Endothelial cell of umbilical vein (primary cell): ENCODE results near the gene GFPT1. TPM values are rescaled to one million over a fixed set of nuclear protein-coding genes. Genes with fewer than 3 reads are reported as not detected.

Experiments used
- BruUV-seq: library from RNA; stranded (reverse); fragments of 400-500 nt; replicated peaks from 2 replicates; lab custom pipeline; 2021; lab: Mats Ljungman, UMichigan
- CTCF ChIA-PET: fragments of 300-600, 350-600 bp; sonication (Branson Sonifier 250); formaldehyde crosslinking; loops from one replicate; lab custom pipeline; 2021; ENCODE audit warnings: antibody characterized with exemption, inconsistent platforms; lab: Charles Lee
- POLR2A ChIA-PET: fragments of 300-600, 350-600 bp; sonication (Branson Sonifier 250); formaldehyde crosslinking; loops from one replicate; lab custom pipeline; 2021; ENCODE audit warnings: antibody characterized with exemption, inconsistent platforms; lab: Charles Lee
- DNase-seq: peaks from one replicate; pipeline ENCODE4 v3.0.0-alpha.2; 2011; ENCODE audit warnings: low read depth, low spot score
- FAIRE-seq: peaks from 2 replicates; lab custom pipeline; 2011; peaks lifted over from hg19 to GRCh38; lab: Jason Lieb, UNC
- H2AFZ ChIP-seq: 2 replicates; pipeline ENCODE4 v1.6.0; 2012; ENCODE audit warnings: low read depth, low read length, control low read depth, inconsistent platforms
- H3K27ac ChIP-seq: 2 replicates; pipeline ENCODE4 v1.5.1; 2011; ENCODE audit warnings: low read depth, mild to moderate bottlenecking, control low read depth, low read length, moderate library complexity; ENCODE audit not compliant: insufficient read depth
- H3K27me3 ChIP-seq, 2 experiments: 2 replicates each; pipeline versions ENCODE4 v1.6.0 to v1.6.1; 2011; ENCODE audit warnings: low read length in 2 of 2, mixed read lengths in 1 of 2; ENCODE audit not compliant: control insufficient read depth in 2 of 2, insufficient read depth in 2 of 2
- H3K36me3 ChIP-seq, 2 experiments: 2 replicates in 1 of 2; 3 replicates in 1 of 2; pipeline ENCODE4 v1.5.1; 2011; ENCODE audit warnings: low read length in 2 of 2, mild to moderate bottlenecking in 1 of 2, moderate library complexity in 1 of 2; ENCODE audit not compliant: control insufficient read depth in 2 of 2, insufficient read depth in 2 of 2; ENCODE audit errors: extremely low read depth in 1 of 2
- H3K4me1 ChIP-seq: 3 replicates; pipeline ENCODE4 v1.5.1; 2011; ENCODE audit warnings: mild to moderate bottlenecking, low read length; ENCODE audit not compliant: control insufficient read depth, insufficient read depth; ENCODE audit errors: extremely low read depth
- H3K4me2 ChIP-seq: 2 replicates; pipeline ENCODE4 v1.6.1; 2011; ENCODE audit warnings: low read length, control low read depth, mixed read lengths; ENCODE audit not compliant: insufficient read depth
- H3K4me3 ChIP-seq, 3 experiments: fragments of 200-600 bp in 1 of 3; sonication (generic), shearing (Covaris generic) in 1 of 3; replicated peaks in 1 of 3; 2 replicates each; pipeline ENCODE4 v1.5.1; 2011 to 2016; ENCODE audit warnings: control low read depth in 3 of 3, low read length in 3 of 3, mild to moderate bottlenecking in 2 of 3, inconsistent platforms in 1 of 3, low read depth in 1 of 3, moderate library complexity in 1 of 3; ENCODE audit not compliant: insufficient read depth in 1 of 3
- H3K79me2 ChIP-seq: 2 replicates; pipeline ENCODE4 v1.6.0; 2012; ENCODE audit warnings: low read length, inconsistent platforms; ENCODE audit not compliant: control insufficient read depth, insufficient read depth
- H3K9ac ChIP-seq: replicated peaks from 2 replicates; pipeline ENCODE3; 2011; ENCODE audit warnings: low read length, control low read depth; ENCODE audit not compliant: insufficient read depth; ENCODE audit errors: extremely low read depth
- H3K9me1 ChIP-seq: replicated peaks from 3 replicates; pipeline ENCODE4 v1.6.0; 2011; ENCODE audit warnings: mild to moderate bottlenecking, low read length; ENCODE audit not compliant: control insufficient read depth, insufficient read depth; ENCODE audit errors: extremely low read depth
- H3K9me3 ChIP-seq: replicated peaks from 2 replicates; pipeline ENCODE4 v1.5.1; 2012; ENCODE audit warnings: low read length, inconsistent platforms; ENCODE audit not compliant: control insufficient read depth, insufficient read depth
- H4K20me1 ChIP-seq: replicated peaks from 2 replicates; pipeline ENCODE3; 2011; ENCODE audit warnings: mild to moderate bottlenecking, low read length; ENCODE audit not compliant: control insufficient read depth, insufficient read depth; ENCODE audit errors: extremely low read depth
- EZH2 ChIP-seq: IDR thresholded peaks from 2 replicates; pipeline ENCODE4 v1.6.1; 2012; ENCODE audit warnings: borderline replicate concordance, low read depth, mild to moderate bottlenecking, moderate library complexity, low read length, inconsistent platforms; ENCODE audit not compliant: severe bottlenecking
- FOS ChIP-seq: IDR thresholded peaks from 2 replicates; pipeline ENCODE4 v1.6.1; 2011; ENCODE audit warnings: mild to moderate bottlenecking, low read length, moderate library complexity, borderline replicate concordance; ENCODE audit not compliant: insufficient read depth
- GATA2 ChIP-seq: IDR thresholded peaks from 2 replicates; pipeline ENCODE4 v1.7.0; 2011; ENCODE audit warnings: low read depth, mild to moderate bottlenecking, moderate library complexity, mixed read lengths, low read length; ENCODE audit not compliant: insufficient read length, insufficient read depth
- JUN ChIP-seq: IDR thresholded peaks from 2 replicates; pipeline ENCODE4 v1.6.1; 2011; ENCODE audit warnings: borderline replicate concordance, low read depth; ENCODE audit not compliant: insufficient read length, insufficient read depth
- MYC ChIP-seq: IDR thresholded peaks from one replicate; pipeline ENCODE4 v1.6.1; 2011; ENCODE audit warnings: mild to moderate bottlenecking, low read depth, low read length
- POLR2A ChIP-seq: IDR thresholded peaks from 2 replicates; pipeline ENCODE4 v1.6.1; 2012; ENCODE audit warnings: low read depth, mild to moderate bottlenecking, control low read depth, low read length
- POLR2AphosphoS5 ChIP-seq: IDR thresholded peaks from 2 replicates; pipeline ENCODE4 v1.6.1; 2012; ENCODE audit warnings: low read depth, mild to moderate bottlenecking, control low read depth, low read length, moderate library complexity; ENCODE audit not compliant: insufficient read depth
- dilution Hi-C: fragments of 300-500 bp; cut with MboI; formaldehyde crosslinking; loops from one replicate; pipeline ENCODE4 v1.15.0; 2019; ENCODE audit warnings: low sequenced_read_pairs; ENCODE audit not compliant: extremely low pct_ligation_motif_present
- intact Hi-C: fragments of 100-400 bp; cut with micrococcal nuclease; formaldehyde crosslinking; loops from one replicate; pipeline ENCODE4 v1.10.0; 2022
- polyA plus RNA-seq, 4 experiments: library from polyadenylated mRNA; depleted of rRNA in 3 of 4; stranded (reverse) in 3 of 4; unstranded in 1 of 4; fragments of >200 nt; gene quantifications; 2 replicates each; pipeline versions ENCODE4 v1.2.1 to v1.2.3, GENCODE V29; 2011 to 2012; ENCODE audit warnings: missing spikeins in 1 of 4
- total RNA-seq: library from RNA; stranded (reverse); gene quantifications from 2 replicates; pipeline ENCODE4 v1.2.3, GENCODE V29; 2021
- TF ChIP-seq, protein P1 (sequence below): IDR thresholded peaks from 2 replicates; pipeline ENCODE4 v1.6.1; 2011; ENCODE audit not compliant: insufficient read depth, insufficient read length
- TF ChIP-seq, protein P2 (sequence below), 2 donors: IDR thresholded peaks; 1 replicate in 1 of 2; 2 replicates in 1 of 2; pipeline ENCODE4 v1.5.1; 2011; ENCODE audit warnings: low read length in 2 of 2, mild to moderate bottlenecking in 2 of 2, moderate library complexity in 2 of 2, control low read depth in 1 of 2, inconsistent platforms in 1 of 2, low read depth in 1 of 2; ENCODE audit not compliant: insufficient read depth in 1 of 2; ENCODE audit errors: extremely low read depth in 1 of 2

Gene GFPT1
- total and polyA plus RNA-seq, 2 donors (not counting 3 experiments of a cell fraction or from before 2014, with no cell fraction given): 8.8 to 38.7 TPM

DNA sequence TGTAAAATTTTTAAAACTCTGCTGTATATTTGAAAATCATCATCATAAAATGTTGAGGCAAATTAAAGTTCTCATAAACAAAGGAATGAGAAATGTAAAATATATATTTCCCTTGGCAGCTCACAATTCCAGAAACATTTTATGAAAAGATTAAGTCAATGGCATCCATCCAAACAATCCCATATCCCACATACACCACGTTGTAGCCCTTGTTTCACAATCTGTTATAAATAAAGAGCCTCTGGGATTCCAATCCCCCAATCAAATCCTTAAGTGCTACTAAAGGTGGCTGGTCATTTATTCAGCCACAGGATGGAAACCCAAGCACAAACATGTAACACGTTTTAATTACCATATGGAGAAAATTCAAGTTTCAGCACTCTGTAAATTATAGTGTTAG is 51.7 kb downstream of the GFPT1 start:
- FAIRE-seq (no peak), DNase-seq (no peak)
- no peaks in the 10 kb centered on the region for H3K4me1 ChIP-seq
- H4K20me1 ChIP-seq: peaks cover 3% of the 10 kb centered on the region
- no peak overlapping the region for H3K4me2 ChIP-seq
- BruUV-seq: no TSS peak
- H3K79me2 ChIP-seq: no peaks in the 10 kb centered on the region
- ChIA-PET CTCF (no interaction called here), POLR2A (no interaction called here)
- no peak for TF ChIP-seq POLR2AphosphoS5
- no peak for TF ChIP-seq EZH2
- no peak for TF ChIP-seq GATA2
- TF ChIP-seq POLR2A: no peak
- TF ChIP-seq JUN: no peak
- TF ChIP-seq, protein P1, sequence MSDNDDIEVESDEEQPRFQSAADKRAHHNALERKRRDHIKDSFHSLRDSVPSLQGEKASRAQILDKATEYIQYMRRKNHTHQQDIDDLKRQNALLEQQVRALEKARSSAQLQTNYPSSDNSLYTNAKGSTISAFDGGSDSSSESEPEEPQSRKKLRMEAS: no peak
- no peak for TF ChIP-seq MYC
- no peak for TF ChIP-seq FOS
- TF ChIP-seq, protein P2, sequence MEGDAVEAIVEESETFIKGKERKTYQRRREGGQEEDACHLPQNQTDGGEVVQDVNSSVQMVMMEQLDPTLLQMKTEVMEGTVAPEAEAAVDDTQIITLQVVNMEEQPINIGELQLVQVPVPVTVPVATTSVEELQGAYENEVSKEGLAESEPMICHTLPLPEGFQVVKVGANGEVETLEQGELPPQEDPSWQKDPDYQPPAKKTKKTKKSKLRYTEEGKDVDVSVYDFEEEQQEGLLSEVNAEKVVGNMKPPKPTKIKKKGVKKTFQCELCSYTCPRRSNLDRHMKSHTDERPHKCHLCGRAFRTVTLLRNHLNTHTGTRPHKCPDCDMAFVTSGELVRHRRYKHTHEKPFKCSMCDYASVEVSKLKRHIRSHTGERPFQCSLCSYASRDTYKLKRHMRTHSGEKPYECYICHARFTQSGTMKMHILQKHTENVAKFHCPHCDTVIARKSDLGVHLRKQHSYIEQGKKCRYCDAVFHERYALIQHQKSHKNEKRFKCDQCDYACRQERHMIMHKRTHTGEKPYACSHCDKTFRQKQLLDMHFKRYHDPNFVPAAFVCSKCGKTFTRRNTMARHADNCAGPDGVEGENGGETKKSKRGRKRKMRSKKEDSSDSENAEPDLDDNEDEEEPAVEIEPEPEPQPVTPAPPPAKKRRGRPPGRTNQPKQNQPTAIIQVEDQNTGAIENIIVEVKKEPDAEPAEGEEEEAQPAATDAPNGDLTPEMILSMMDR (IDR thresholded peaks at IDR 0.05; ENCODE audit: extremely low read depth in 1 of 2, insufficient read depth in 1 of 2, low read depth in 1 of 2, low read length in 2 of 2): no peak
- no peak overlapping the region for H3K9ac ChIP-seq
- peaks cover 2% of the 10 kb centered on the region for H3K9me1 ChIP-seq
- H3K9me3 ChIP-seq: no peaks in the 10 kb centered on the region
- dilution Hi-C loops (no loop called here), intact Hi-C loops (no loop called here)
- peaks cover 8 to 24% of the 10 kb centered on the region in 2 experiments for H3K36me3 ChIP-seq
- no peak overlapping the region for H2AFZ ChIP-seq
- H3K27ac ChIP-seq: no peak overlapping the region
- no peak overlapping the region for H3K4me3 ChIP-seq
- H3K27me3 ChIP-seq: no peaks in the 10 kb centered on the region
